Posterior vena cava (tissue), 2 donors: ENCODE measurements around the gene ZP4. TPM values are rescaled to one million over a fixed set of nuclear protein-coding genes. Genes with fewer than 3 reads are reported as not detected.

Source experiments
- DNase-seq: peaks from one replicate; pipeline ENCODE4 v3.0.0-alpha.2; 2020; ENCODE audit warnings: low spot score
- intact Hi-C, 2 donors: fragments of 100-400 bp; cut with DNase I; formaldehyde crosslinking; loops; one replicate each; pipeline versions ENCODE4 v1.14.1 to v1.14.2; 2022 to 2023
- total RNA-seq, 2 donors: library from RNA; stranded (reverse); fragmentation: NEBNext Ultra II Directional; extraction: Animal tissue kit (Norgen Biotek cat#: 25700); gene quantifications; one replicate each; pipeline ENCODE4 v1.2.1, GENCODE V29; 2021
- donor health status: DM: yes; HTN: yes; CAD: no.
- donor health status: DM: yes; HTN: yes; CAD: no.

The ZP4 gene
- total RNA-seq, 2 donors from 2014 or later, result not detected

DNA sequence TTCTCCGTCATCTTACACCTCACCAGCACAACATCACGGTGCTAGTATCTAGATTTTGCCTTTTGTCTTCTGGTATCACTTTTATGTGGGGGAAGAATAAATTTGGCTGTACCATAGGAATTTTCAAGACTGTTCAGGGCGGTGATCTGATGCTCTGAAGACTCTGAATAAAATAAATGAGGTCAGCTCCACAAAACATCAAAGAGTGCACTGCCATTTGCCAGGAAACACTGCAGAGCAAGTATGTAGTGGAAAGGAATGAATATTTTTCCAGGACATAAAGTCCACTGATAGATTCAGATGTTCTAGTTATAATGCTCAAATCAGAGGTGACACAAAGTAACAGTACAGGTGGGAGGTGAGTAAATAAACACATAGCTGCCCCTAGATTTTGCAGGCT is 56.3 kb downstream of the ZP4 start:
- DNase-seq, result no peak
- intact Hi-C loops, result no loop called here

DNA sequence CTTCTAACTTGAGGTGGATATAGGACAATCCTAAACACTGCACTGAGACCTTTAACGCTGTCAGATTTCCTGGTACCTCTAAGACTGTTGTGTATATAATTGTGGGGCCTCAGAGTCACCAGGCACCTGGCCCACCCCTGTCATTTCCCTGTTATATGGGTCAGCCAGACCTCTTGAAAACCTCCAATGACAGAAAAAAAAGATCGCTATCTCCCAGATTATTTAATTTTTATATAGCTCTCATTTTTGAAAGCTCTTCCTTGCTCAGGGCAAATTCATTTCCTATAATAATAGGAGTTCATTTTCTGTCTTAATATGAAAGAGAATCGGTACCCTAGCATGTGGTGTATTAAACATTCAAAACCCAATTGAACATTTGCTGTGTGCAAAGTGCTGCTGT is 56.7 kb downstream of the ZP4 start:
- DNase-seq, result no peak
- intact Hi-C loops, result no loop called here

DNA sequence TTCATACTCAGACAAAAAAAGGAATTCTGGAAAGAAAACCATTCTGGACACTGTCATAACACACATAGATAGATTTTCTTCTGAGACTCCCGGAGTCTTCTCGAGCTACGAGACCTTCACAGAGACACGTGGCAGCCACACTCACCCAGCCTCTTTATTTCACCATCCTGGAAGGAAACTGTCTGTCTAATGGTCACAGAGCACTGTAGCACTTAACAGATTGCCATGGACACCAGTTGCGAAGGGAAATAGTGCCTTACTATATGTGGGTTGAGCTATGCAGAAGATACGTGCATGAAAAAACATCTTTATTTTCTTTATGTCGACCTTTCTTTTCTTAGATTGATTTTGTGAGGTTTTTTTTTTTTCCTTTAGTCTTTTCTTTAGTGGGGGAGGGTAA is 57.9 kb downstream of the ZP4 start:
- intact Hi-C loops, result no loop called here
- DNase-seq, result no peak
